Testis (tissue), 2 donors: ENCODE data around the gene ATP2C1.

Experiments used
- POLR2A ChIP-seq: fragments of 450-650 bp; IDR thresholded peaks from one replicate; pipeline ENCODE4 v1.6.1; 2017; ENCODE audit warnings: antibody characterized with exemption, mild to moderate bottlenecking, moderate library complexity
- TF ChIP-seq, protein P1 (sequence below), 3 experiments: fragments of 450-650 bp in 2 of 3; fragments of 200-600 bp in 1 of 3; sonication (generic) in 1 of 3; IDR thresholded peaks; one replicate each; pipeline ENCODE4 v1.5.1; 2016 to 2019; ENCODE audit warnings: antibody characterized with exemption in 3 of 3, mild to moderate bottlenecking in 2 of 3, moderate library complexity in 1 of 3

DNA sequence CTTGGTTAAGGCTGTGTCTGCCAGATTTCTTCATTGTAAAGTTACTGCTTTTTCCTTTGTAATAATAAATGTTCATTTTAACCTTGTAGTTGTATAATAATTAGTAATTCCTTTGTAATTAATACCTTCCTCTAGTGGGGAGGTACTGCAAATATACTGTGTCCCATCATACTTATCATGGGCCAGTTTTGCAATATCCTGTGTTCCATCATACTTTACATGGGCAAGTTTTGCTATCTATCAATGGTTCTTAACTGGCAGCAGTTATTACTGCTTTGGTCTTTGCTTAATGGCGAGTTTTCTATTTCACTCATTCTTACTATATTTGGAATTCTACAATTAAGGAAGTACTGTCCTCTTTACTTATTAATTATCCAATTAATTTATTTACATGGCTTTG is 10.6 kb downstream of the ATP2C1 start:
- no peak for TF ChIP-seq POLR2A
- TF ChIP-seq, protein P1, sequence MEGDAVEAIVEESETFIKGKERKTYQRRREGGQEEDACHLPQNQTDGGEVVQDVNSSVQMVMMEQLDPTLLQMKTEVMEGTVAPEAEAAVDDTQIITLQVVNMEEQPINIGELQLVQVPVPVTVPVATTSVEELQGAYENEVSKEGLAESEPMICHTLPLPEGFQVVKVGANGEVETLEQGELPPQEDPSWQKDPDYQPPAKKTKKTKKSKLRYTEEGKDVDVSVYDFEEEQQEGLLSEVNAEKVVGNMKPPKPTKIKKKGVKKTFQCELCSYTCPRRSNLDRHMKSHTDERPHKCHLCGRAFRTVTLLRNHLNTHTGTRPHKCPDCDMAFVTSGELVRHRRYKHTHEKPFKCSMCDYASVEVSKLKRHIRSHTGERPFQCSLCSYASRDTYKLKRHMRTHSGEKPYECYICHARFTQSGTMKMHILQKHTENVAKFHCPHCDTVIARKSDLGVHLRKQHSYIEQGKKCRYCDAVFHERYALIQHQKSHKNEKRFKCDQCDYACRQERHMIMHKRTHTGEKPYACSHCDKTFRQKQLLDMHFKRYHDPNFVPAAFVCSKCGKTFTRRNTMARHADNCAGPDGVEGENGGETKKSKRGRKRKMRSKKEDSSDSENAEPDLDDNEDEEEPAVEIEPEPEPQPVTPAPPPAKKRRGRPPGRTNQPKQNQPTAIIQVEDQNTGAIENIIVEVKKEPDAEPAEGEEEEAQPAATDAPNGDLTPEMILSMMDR (IDR thresholded peaks at IDR 0.05), result no peak
